ENCODE results near the gene DOCK1.
"Not testable (repeated sequence)": the region's sequence is repeated elsewhere in the genome, so short reads cannot be mapped to it uniquely, and the experiment has no call there.

The DOCK1 gene

GRCh38 chr10:126937026-126937425 is 31.8 kb downstream of the DOCK1 start:
- no peak for TF ChIP-seq CTCF (IDR thresholded peaks at IDR 0.05; ENCODE audit: low read depth, low read length)
- peak; percentile 13 to 34 for DNase-seq (ENCODE audit: low read depth in 2 of 2)

GRCh38 chr10:126938121-126938520 is 32.9 kb downstream of the DOCK1 start:
- DNase-seq (ENCODE audit: low read depth in 2 of 2); H3K4me3 ChIP-seq (replicated peaks in 1 of 2; ENCODE audit: low read depth in 2 of 2, low read length in 2 of 2): not testable (repeated sequence)

More at GRCh38 chr10:126937026-126937425, 31.8 kb downstream of the DOCK1 start:
- H3K4me3 ChIP-seq (replicated peaks in 1 of 2; ENCODE audit: low read depth in 2 of 2, low read length in 2 of 2): no peak overlapping the region

GRCh38 chr10:126939706-126940105 is 34.5 kb downstream of the DOCK1 start:
- H3K4me3 ChIP-seq (replicated peaks in 1 of 2; ENCODE audit: low read depth in 2 of 2, low read length in 2 of 2): no peak overlapping the region
- no peak for DNase-seq (ENCODE audit: low read depth in 2 of 2)
- no peak for TF ChIP-seq CTCF (IDR thresholded peaks at IDR 0.05; ENCODE audit: low read depth, low read length)

- no peak for TF ChIP-seq CTCF (IDR thresholded peaks at IDR 0.05; ENCODE audit: low read depth, low read length)
- DNase-seq (ENCODE audit: low read depth in 2 of 2): no peak
- H3K4me3 ChIP-seq (replicated peaks in 1 of 2; ENCODE audit: low read depth in 2 of 2, low read length in 2 of 2): no peak overlapping the region
Observed at GRCh38 chr10:126940670-126941310, 35.6 kb downstream of the DOCK1 start.

- DNase-seq (ENCODE audit: low read depth in 2 of 2): no peak
- no peak overlapping the region for H3K4me3 ChIP-seq (replicated peaks in 1 of 2; ENCODE audit: low read depth in 2 of 2, low read length in 2 of 2)
- no peak for TF ChIP-seq CTCF (IDR thresholded peaks at IDR 0.05; ENCODE audit: low read depth, low read length)
Observed at GRCh38 chr10:126944191-126944590, 39.0 kb downstream of the DOCK1 start.

GRCh38 chr10:126945351-126946030 is 40.3 kb downstream of the DOCK1 start:
- no peak for TF ChIP-seq CTCF (IDR thresholded peaks at IDR 0.05; ENCODE audit: low read depth, low read length)
- no peak for DNase-seq (ENCODE audit: low read depth in 2 of 2)
- no peak overlapping the region for H3K4me3 ChIP-seq (replicated peaks in 1 of 2; ENCODE audit: low read depth in 2 of 2, low read length in 2 of 2)

- no peak overlapping the region for H3K4me3 ChIP-seq (replicated peaks in 1 of 2; ENCODE audit: low read depth in 2 of 2, low read length in 2 of 2)
- DNase-seq (ENCODE audit: low read depth in 2 of 2): no peak
- TF ChIP-seq CTCF (IDR thresholded peaks at IDR 0.05; ENCODE audit: low read depth, low read length): no peak
Observed at GRCh38 chr10:126946746-126947145, 41.5 kb downstream of the DOCK1 start.
